Fibroblast of lung (primary cell): Measurements from ENCODE around the gene TP73.

Experiments
- CTCF ChIP-seq, 2 donors: IDR thresholded peaks in 1 of 2; conservative IDR thresholded peaks in 1 of 2; 1 replicate in 1 of 2; 2 replicates in 1 of 2; pipeline ENCODE4 v1.5.1; 2011 to 2012; ENCODE audit warnings: low read length in 2 of 2, control low read depth in 1 of 2, inconsistent platforms in 1 of 2, low read depth in 1 of 2, mild to moderate bottlenecking in 1 of 2
- EZH2 ChIP-seq: IDR thresholded peaks from 2 replicates; pipeline ENCODE4 v1.5.1; 2012; ENCODE audit warnings: low read length, control low read depth, mild to moderate bottlenecking; ENCODE audit errors: missing control alignments

GRCh38 chr1:3699596-3699995 lies 47.3 kb downstream of the TP73 start:
- no peak for TF ChIP-seq EZH2
- TF ChIP-seq CTCF (conservative IDR thresholded peaks at IDR 0.05 in 1 of 2, IDR thresholded peaks at IDR 0.05 in 1 of 2; ENCODE audit: low read depth in 1 of 2, low read length in 2 of 2): no peak
